ENCODE data around the gene CLIC1.

GRCh38 chr6:31784098-31784925 is 48.0 kb upstream of the CLIC1 start:
- TF ChIP-seq EZH2phosphoT487 (IDR thresholded peaks at IDR 0.05; ENCODE audit: insufficient read depth, low read depth), result no peak
- TF ChIP-seq EZH2 (IDR thresholded peaks at IDR 0.05; ENCODE audit: insufficient read depth, poor library complexity, severe bottlenecking), result no peak
